Measurements from ENCODE around the gene FAAP100. TPM values are rescaled to one million over a fixed set of nuclear protein-coding genes. Genes with fewer than 3 reads are reported as not detected.
A peak's percentile ranks its signal among the peaks of the same experiment; 100 is the strongest.

FAAP100 gene
- polyA plus RNA-seq, 1 of the 3 experiments (the other 2 are of a cell fraction) = 18.9 TPM

GRCh38 chr17:81578038-81578441 lies 25.9 kb upstream of the FAAP100 start:
- 96% methylated on average over 10 of the region's 10 CpGs for WGBS (ENCODE audit: low lambda C conversion rate)
- peaks cover 30 to 61% of the 10 kb centered on the region in 2 experiments for H3K36me3 ChIP-seq (replicated peaks in 1 of 2; ENCODE audit: control insufficient read depth in 1 of 2, insufficient read depth in 2 of 2, low read length in 1 of 2)

GRCh38 chr17:81577278-81578000 lies 25.3 kb upstream of the FAAP100 start:
- Histone ChIP-seq H3K27ac (ENCODE audit: low read depth in 2 of 2, low read length in 1 of 2) (peak overlapping the region; percentile 29 to 67; a peak in 3 of 4 replicates), H3K27me3 (ENCODE audit: insufficient read depth) (no peaks in the 10 kb centered on the region), H3K4me1 (ENCODE audit: control insufficient read depth in 1 of 2, insufficient read depth in 2 of 2, low read depth in 1 of 2, low read length in 1 of 2) (peaks cover 28 to 50% of the 10 kb centered on the region in 2 experiments), H3K79me2 (ENCODE audit: insufficient read depth) (peaks cover 78% of the 10 kb centered on the region), H3K36me3 (replicated peaks in 1 of 2; ENCODE audit: control insufficient read depth in 1 of 2, insufficient read depth in 2 of 2, low read length in 1 of 2) (peaks cover 29 to 61% of the 10 kb centered on the region in 2 experiments), H3K4me2 (peak overlapping the region; percentile 65), H3K9me2 (no peaks in the 10 kb centered on the region), H4K20me1 (ENCODE audit: insufficient read depth) (peaks cover 16% of the 10 kb centered on the region), H3K4me3 (ENCODE audit: low read depth in 2 of 2, low read length in 1 of 2) (no peak overlapping the region), H3K9me3 (no peaks in the 10 kb centered on the region), H2AFZ (ENCODE audit: low read depth) (no peak overlapping the region), H3F3A (replicated peaks; ENCODE audit: insufficient read depth) (peaks cover 30% of the 10 kb centered on the region), H3K9ac (no peak overlapping the region)
- ChIA-PET CTCF (interaction anchor here (0.6 to 2.1 kb wide), 4 partner anchors 10 to 284 kb away, joined by 3 to 16 read pairs (median 4); no protein-coding TSS in a partner anchor), POLR2A (no interaction called here)
- DNase-seq = no peak
- TF ChIP-seq GABPA (IDR thresholded peaks at IDR 0.05; ENCODE audit: low read depth) = peak; percentile 62
- no peak for TF ChIP-seq MAX (IDR thresholded peaks at IDR 0.05; ENCODE audit: low read depth)
- 81% methylated on average over 11 of the region's 11 CpGs for WGBS (ENCODE audit: low lambda C conversion rate)

More at GRCh38 chr17:81578038-81578441, 25.9 kb upstream of the FAAP100 start:
- Histone ChIP-seq H3K4me3 (ENCODE audit: low read depth in 2 of 2, low read length in 1 of 2) (no peak overlapping the region), H3K9me2 (no peaks in the 10 kb centered on the region), H3K79me2 (ENCODE audit: insufficient read depth) (peaks cover 77% of the 10 kb centered on the region), H3K9ac (no peak overlapping the region), H3K27ac (ENCODE audit: low read depth in 2 of 2, low read length in 1 of 2) (peak overlapping the region in 1 of 2 experiments; percentile 67; a peak in 2 of 4 replicates), H3K4me2 (peak overlapping the region; percentile 65), H4K20me1 (ENCODE audit: insufficient read depth) (peaks cover 16% of the 10 kb centered on the region), H3F3A (replicated peaks; ENCODE audit: insufficient read depth) (peaks cover 26% of the 10 kb centered on the region), H2AFZ (ENCODE audit: low read depth) (no peak overlapping the region), H3K9me3 (no peaks in the 10 kb centered on the region), H3K4me1 (ENCODE audit: control insufficient read depth in 1 of 2, insufficient read depth in 2 of 2, low read depth in 1 of 2, low read length in 1 of 2) (peaks cover 23 to 55% of the 10 kb centered on the region in 2 experiments), H3K27me3 (ENCODE audit: insufficient read depth) (no peaks in the 10 kb centered on the region)
- POLR2A ChIA-PET = no interaction called here
- no peak for DNase-seq
- CTCF ChIA-PET = interaction anchor here (1.4 to 3.0 kb wide), 3 partner anchors 23 to 285 kb away, joined by 4 to 19 read pairs (median 16); no protein-coding TSS in a partner anchor
- TF ChIP-seq MAX (IDR thresholded peaks at IDR 0.05; ENCODE audit: low read depth) = peak; percentile 24; the same call in 1 of the 2 replicates
- peak; percentile 22; the same call in 1 of the 2 replicates for TF ChIP-seq FOSL2 (IDR thresholded peaks at IDR 0.05; ENCODE audit: borderline replicate concordance, low read depth)
- TF ChIP-seq YY1 (IDR thresholded peaks at IDR 0.05; ENCODE audit: low read depth) = no peak

GRCh38 chr17:81576621-81577277 lies 24.6 kb upstream of the FAAP100 start:
- ChIA-PET CTCF (interaction anchor here (1.3 to 2.1 kb wide), 2 partner anchors 9 to 25 kb away, joined by 4 to 16 read pairs; no protein-coding TSS in a partner anchor), POLR2A (no interaction called here)
- no peaks in the 10 kb centered on the region for H3K27me3 ChIP-seq (ENCODE audit: insufficient read depth)
- 35% methylated on average over 17 of the region's 17 CpGs for WGBS (ENCODE audit: low lambda C conversion rate)
- H3K9me2 ChIP-seq = no peaks in the 10 kb centered on the region
- H2AFZ ChIP-seq (ENCODE audit: low read depth) = no peak overlapping the region
- no peak for DNase-seq
- peaks cover 27 to 61% of the 10 kb centered on the region in 2 experiments for H3K36me3 ChIP-seq (replicated peaks in 1 of 2; ENCODE audit: control insufficient read depth in 1 of 2, insufficient read depth in 2 of 2, low read length in 1 of 2)
- H3K9ac ChIP-seq = no peak overlapping the region
- peak overlapping the region; percentile 29 to 67; a peak in 3 of 4 replicates for H3K27ac ChIP-seq (ENCODE audit: low read depth in 2 of 2, low read length in 1 of 2)
- H4K20me1 ChIP-seq (ENCODE audit: insufficient read depth) = peaks cover 16% of the 10 kb centered on the region
- H3K4me1 ChIP-seq (ENCODE audit: control insufficient read depth in 1 of 2, insufficient read depth in 2 of 2, low read depth in 1 of 2, low read length in 1 of 2) = peaks cover 28 to 49% of the 10 kb centered on the region in 2 experiments
- peaks cover 79% of the 10 kb centered on the region for H3K79me2 ChIP-seq (ENCODE audit: insufficient read depth)
- H3K9me3 ChIP-seq = no peaks in the 10 kb centered on the region
- peaks cover 30% of the 10 kb centered on the region for H3F3A ChIP-seq (replicated peaks; ENCODE audit: insufficient read depth)
- peak overlapping the region in 1 of 2 experiments; percentile 3; a peak in 1 of 4 replicates for H3K4me3 ChIP-seq (ENCODE audit: low read depth in 2 of 2, low read length in 1 of 2)
- peak overlapping the region; percentile 65 for H3K4me2 ChIP-seq
- TF ChIP-seq ZBTB33 (IDR thresholded peaks at IDR 0.05; ENCODE audit: borderline replicate concordance, low read depth) = peak; percentile 67; the same call in 1 of the 2 replicates
- peak; percentile 93 for TF ChIP-seq FOSL2 (IDR thresholded peaks at IDR 0.05; ENCODE audit: borderline replicate concordance, low read depth)
- no peak for TF ChIP-seq NRF1 (IDR thresholded peaks at IDR 0.05; ENCODE audit: low read depth, low read length)
- TF ChIP-seq SMC3 (IDR thresholded peaks at IDR 0.05; ENCODE audit: low read depth, low read length) = no peak
- no peak for TF ChIP-seq RCOR1 (IDR thresholded peaks at IDR 0.05; ENCODE audit: low read length)
- peak; percentile 71 for TF ChIP-seq PBX3 (IDR thresholded peaks at IDR 0.05)
- peak in 1 of 2 experiments; percentile 77; a peak in 1 of 4 replicates for TF ChIP-seq EP300 (IDR thresholded peaks at IDR 0.05; ENCODE audit: borderline replicate concordance in 1 of 2, low read depth in 1 of 2, low read length in 1 of 2)
- TF ChIP-seq EZH2phosphoT487 (IDR thresholded peaks at IDR 0.05; ENCODE audit: borderline replicate concordance, low read depth) = no peak
